SK-N-SH (cell line): ENCODE measurements around the gene PHLPP2. TPM values are rescaled to one million over a fixed set of nuclear protein-coding genes. Genes with fewer than 3 reads are reported as not detected.

ENCODE experiments used
- CTCF ChIA-PET: fragments of 300-600, 350-600 bp; formaldehyde crosslinking; extraction: SDS; loops from one replicate; lab custom pipeline; 2021; lab: Yijun Ruan, JAX
- POLR2A ChIA-PET: fragments of 350-600 bp; sonication (Branson Sonifier 250); formaldehyde crosslinking; extraction: SDS; loops from one replicate; lab custom pipeline; 2020; ENCODE audit warnings: antibody characterized with exemption, inconsistent platforms; lab: Yijun Ruan, JAX
- DNase-seq: peaks from one replicate; pipeline ENCODE4 v3.0.0; 2012
- H2AFZ ChIP-seq: fragments of 200-600 bp; sonication (generic); 2 replicates; pipeline ENCODE4 v1.8.1; 2016; ENCODE audit warnings: antibody characterized with exemption, mild to moderate bottlenecking, low read depth
- H3F3A ChIP-seq: fragments of 200-600 bp; sonication (generic); replicated peaks from 2 replicates; pipeline ENCODE3; 2016; ENCODE audit warnings: antibody characterized with exemption, mild to moderate bottlenecking; ENCODE audit not compliant: insufficient read depth
- H3K27ac ChIP-seq, 2 experiments: fragments of 200-500 bp in 1 of 2; fragments of 200-600 bp in 1 of 2; sonication (Bioruptor generic) in 1 of 2; sonication (generic), shearing (Covaris generic) in 1 of 2; 2 replicates each; pipeline versions ENCODE4 v1.5.1 to v1.6.1; 2014 to 2016; ENCODE audit warnings: low read depth in 2 of 2, inconsistent platforms in 1 of 2, low read length in 1 of 2, mild to moderate bottlenecking in 1 of 2, mixed read lengths in 1 of 2
- H3K27me3 ChIP-seq: fragments of 200-600 bp; sonication (generic), shearing (Covaris generic); 2 replicates; pipeline ENCODE4 v1.6.1; 2016; ENCODE audit warnings: mixed run types; ENCODE audit not compliant: insufficient read depth
- H3K36me3 ChIP-seq, 2 experiments: fragments of 200-500 bp in 1 of 2; fragments of 200-600 bp in 1 of 2; sonication (Bioruptor generic) in 1 of 2; sonication (generic) in 1 of 2; replicated peaks in 1 of 2; 2 replicates each; pipeline versions ENCODE3 to v1.5.1; 2014 to 2016; ENCODE audit warnings: low read length in 1 of 2, mild to moderate bottlenecking in 1 of 2; ENCODE audit not compliant: insufficient read depth in 2 of 2, control insufficient read depth in 1 of 2
- H3K4me1 ChIP-seq, 2 experiments: fragments of 200-500 bp in 1 of 2; fragments of 200-600 bp in 1 of 2; sonication (Bioruptor generic) in 1 of 2; sonication (generic), shearing (Covaris generic) in 1 of 2; 2 replicates each; pipeline versions ENCODE4 v1.5.1 to v1.6.1; 2014 to 2016; ENCODE audit warnings: low read depth in 1 of 2, low read length in 1 of 2, mixed run types in 1 of 2; ENCODE audit not compliant: insufficient read depth in 2 of 2, control insufficient read depth in 1 of 2
- H3K4me2 ChIP-seq: fragments of 200-600 bp; sonication (generic), shearing (Covaris generic); 2 replicates; pipeline ENCODE4 v1.6.1; 2017; ENCODE audit warnings: mixed run types
- H3K4me3 ChIP-seq, 2 experiments: fragments of 200-500 bp in 1 of 2; fragments of 200-600 bp in 1 of 2; sonication (Bioruptor generic) in 1 of 2; sonication (generic), shearing (Covaris generic) in 1 of 2; 2 replicates each; pipeline versions ENCODE4 v1.5.1 to v1.8.1; 2014 to 2016; ENCODE audit warnings: low read depth in 2 of 2, inconsistent platforms in 1 of 2, low read length in 1 of 2, mild to moderate bottlenecking in 1 of 2, mixed read lengths in 1 of 2, moderate library complexity in 1 of 2
- H3K79me2 ChIP-seq: fragments of 200-600 bp; sonication (generic); 2 replicates; pipeline ENCODE4 v1.8.1; 2017; ENCODE audit warnings: mild to moderate bottlenecking; ENCODE audit not compliant: insufficient read depth
- H3K9ac ChIP-seq: fragments of 200-600 bp; sonication (generic); 2 replicates; pipeline ENCODE4 v1.6.1; 2017; ENCODE audit warnings: mixed run types
- H3K9me2 ChIP-seq: fragments of 200-600 bp; sonication (generic); 2 replicates; pipeline ENCODE4 v1.6.1; 2017; ENCODE audit warnings: mixed run types
- H3K9me3 ChIP-seq: fragments of 200-600 bp; sonication (generic); 2 replicates; pipeline ENCODE4 v1.6.1; 2017; ENCODE audit warnings: mixed run types, mild to moderate bottlenecking, moderate library complexity
- H4K20me1 ChIP-seq: fragments of 200-600 bp; sonication (generic); 2 replicates; pipeline ENCODE4 v1.6.1; 2017; ENCODE audit warnings: mild to moderate bottlenecking, mixed run types; ENCODE audit not compliant: insufficient read depth
- CHD2 ChIP-seq: fragments of 150-350 bp; IDR thresholded peaks from 2 replicates; pipeline ENCODE4 v1.6.1; 2018; ENCODE audit warnings: low read length; ENCODE audit not compliant: partially characterized antibody
- ELF1 ChIP-seq: IDR thresholded peaks from 2 replicates; pipeline ENCODE4 v1.4.0; 2012
- FOXJ3 ChIP-seq: sonication (generic); formaldehyde crosslinking; IDR thresholded peaks from 2 replicates; pipeline ENCODE4 v1.5.1; 2020; ENCODE audit warnings: mild to moderate bottlenecking, missing genetic modification reagents
- GABPA ChIP-seq: IDR thresholded peaks from 2 replicates; pipeline ENCODE4 v1.4.0; 2012; ENCODE audit warnings: low read depth, mild to moderate bottlenecking
- JUND ChIP-seq: IDR thresholded peaks from 2 replicates; pipeline ENCODE4 v1.4.0; 2012
- MXI1 ChIP-seq: IDR thresholded peaks from 2 replicates; pipeline ENCODE4 v1.6.1; 2012; ENCODE audit warnings: mild to moderate bottlenecking, low read depth, low read length, improper control_type of control experiment
- NRF1 ChIP-seq: IDR thresholded peaks from 2 replicates; pipeline ENCODE4 v1.6.1; 2012; ENCODE audit warnings: low read depth, mild to moderate bottlenecking, low read length
- RCOR1 ChIP-seq: fragments of 150-350 bp; IDR thresholded peaks from 2 replicates; pipeline ENCODE4 v1.6.1; 2017; ENCODE audit warnings: antibody characterized with exemption, low read length
- RXRA ChIP-seq: IDR thresholded peaks from 2 replicates; pipeline ENCODE4 v1.4.0; 2012; ENCODE audit warnings: low read depth, mild to moderate bottlenecking, borderline replicate concordance
- SMC3 ChIP-seq: IDR thresholded peaks from 2 replicates; pipeline ENCODE4 v1.6.1; 2012; ENCODE audit warnings: low read depth, low read length, improper control_type of control experiment
- TCF12 ChIP-seq: IDR thresholded peaks from 2 replicates; pipeline ENCODE4 v1.4.0; 2012
- YY1 ChIP-seq: IDR thresholded peaks from 2 replicates; pipeline ENCODE4 v1.4.0; 2012; ENCODE audit warnings: low read depth, mild to moderate bottlenecking
- WGBS: methylation state at CpG from one replicate; pipeline ENCODE4 v1.1.6; 2017; ENCODE audit warnings: low lambda C conversion rate; 5-methylcytosine and 5-hydroxymethylcytosine counted together
- polyA plus RNA-seq, 3 experiments: library from polyadenylated mRNA; depleted of rRNA; stranded (reverse); fragments of >200 nt; gene quantifications; 2 replicates each; pipeline ENCODE4 v1.2.3, GENCODE V29; 2012
- TF ChIP-seq, protein P1 (sequence below): fragments of 200-600 bp; sonication (generic); IDR thresholded peaks from 2 replicates; pipeline ENCODE4 v1.6.1; 2017; ENCODE audit warnings: antibody characterized with exemption, mild to moderate bottlenecking, moderate library complexity
- TF ChIP-seq, protein P2 (sequence below): fragments of 150-350 bp; IDR thresholded peaks from 2 replicates; pipeline ENCODE4 v1.6.1; 2017; ENCODE audit warnings: antibody characterized with exemption, low read length, low read depth, borderline replicate concordance
- TF ChIP-seq, protein P3 (sequence below): IDR thresholded peaks from 2 replicates; pipeline ENCODE4; 2012
- TF ChIP-seq, protein P4 (sequence below): IDR thresholded peaks from 2 replicates; pipeline ENCODE4 v1.4.0; 2012; ENCODE audit warnings: low read depth, borderline replicate concordance

The PHLPP2 gene
- polyA plus RNA-seq, 1 of the 3 experiments (the other 2 are of a cell fraction): 5.5 TPM

DNA sequence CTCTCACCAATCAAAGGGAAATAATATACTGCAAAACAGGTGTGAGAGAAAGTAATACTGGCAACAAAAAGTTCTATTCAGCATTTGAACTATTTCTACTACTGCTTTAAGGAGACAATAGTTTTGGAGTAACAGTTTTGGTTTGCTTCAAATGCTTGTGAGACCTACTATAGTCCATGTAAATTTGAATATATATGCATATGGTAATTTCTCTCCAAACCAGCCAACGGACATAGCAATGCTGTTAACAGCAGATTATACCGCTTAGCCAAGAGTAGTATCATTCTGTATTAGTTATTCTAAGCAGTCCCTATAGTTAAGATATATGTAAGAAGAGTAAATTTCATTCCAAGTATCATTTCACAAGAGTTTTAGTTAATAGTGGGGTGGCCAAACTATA lies 18.5 kb downstream of the PHLPP2 start:
- Histone ChIP-seq H3K4me3 (no peak overlapping the region), H3K79me2 (peaks cover 58% of the 10 kb centered on the region), H3K27ac (no peak overlapping the region), H3F3A (peaks cover 11% of the 10 kb centered on the region), H4K20me1 (peaks cover 20% of the 10 kb centered on the region; the same call in 1 of the 2 replicates), H3K36me3 (peaks cover 8 to 20% of the 10 kb centered on the region in 2 experiments), H3K9ac (no peak overlapping the region), H3K9me2 (no peaks in the 10 kb centered on the region), H3K9me3 (no peaks in the 10 kb centered on the region), H3K27me3 (no peaks in the 10 kb centered on the region), H2AFZ (no peak overlapping the region), H3K4me2 (no peak overlapping the region), H3K4me1 (peaks cover 4 to 20% of the 10 kb centered on the region in 2 experiments; a peak in 3 of 4 replicates)
- ChIA-PET POLR2A (no interaction called here), CTCF (interaction anchor here (1.0 kb wide), 1 partner anchor 14 kb away, joined by 4 read pairs; no protein-coding TSS in a partner anchor)
- DNase-seq: no peak
- TF ChIP-seq, protein P1, sequence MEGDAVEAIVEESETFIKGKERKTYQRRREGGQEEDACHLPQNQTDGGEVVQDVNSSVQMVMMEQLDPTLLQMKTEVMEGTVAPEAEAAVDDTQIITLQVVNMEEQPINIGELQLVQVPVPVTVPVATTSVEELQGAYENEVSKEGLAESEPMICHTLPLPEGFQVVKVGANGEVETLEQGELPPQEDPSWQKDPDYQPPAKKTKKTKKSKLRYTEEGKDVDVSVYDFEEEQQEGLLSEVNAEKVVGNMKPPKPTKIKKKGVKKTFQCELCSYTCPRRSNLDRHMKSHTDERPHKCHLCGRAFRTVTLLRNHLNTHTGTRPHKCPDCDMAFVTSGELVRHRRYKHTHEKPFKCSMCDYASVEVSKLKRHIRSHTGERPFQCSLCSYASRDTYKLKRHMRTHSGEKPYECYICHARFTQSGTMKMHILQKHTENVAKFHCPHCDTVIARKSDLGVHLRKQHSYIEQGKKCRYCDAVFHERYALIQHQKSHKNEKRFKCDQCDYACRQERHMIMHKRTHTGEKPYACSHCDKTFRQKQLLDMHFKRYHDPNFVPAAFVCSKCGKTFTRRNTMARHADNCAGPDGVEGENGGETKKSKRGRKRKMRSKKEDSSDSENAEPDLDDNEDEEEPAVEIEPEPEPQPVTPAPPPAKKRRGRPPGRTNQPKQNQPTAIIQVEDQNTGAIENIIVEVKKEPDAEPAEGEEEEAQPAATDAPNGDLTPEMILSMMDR: no peak
- TF ChIP-seq, protein P2, sequence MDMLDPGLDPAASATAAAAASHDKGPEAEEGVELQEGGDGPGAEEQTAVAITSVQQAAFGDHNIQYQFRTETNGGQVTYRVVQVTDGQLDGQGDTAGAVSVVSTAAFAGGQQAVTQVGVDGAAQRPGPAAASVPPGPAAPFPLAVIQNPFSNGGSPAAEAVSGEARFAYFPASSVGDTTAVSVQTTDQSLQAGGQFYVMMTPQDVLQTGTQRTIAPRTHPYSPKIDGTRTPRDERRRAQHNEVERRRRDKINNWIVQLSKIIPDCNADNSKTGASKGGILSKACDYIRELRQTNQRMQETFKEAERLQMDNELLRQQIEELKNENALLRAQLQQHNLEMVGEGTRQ: no peak
- TF ChIP-seq TCF12: no peak
- TF ChIP-seq GABPA: no peak
- no peak for TF ChIP-seq RXRA
- TF ChIP-seq ELF1: no peak
- TF ChIP-seq CHD2: no peak
- TF ChIP-seq, protein P3, sequence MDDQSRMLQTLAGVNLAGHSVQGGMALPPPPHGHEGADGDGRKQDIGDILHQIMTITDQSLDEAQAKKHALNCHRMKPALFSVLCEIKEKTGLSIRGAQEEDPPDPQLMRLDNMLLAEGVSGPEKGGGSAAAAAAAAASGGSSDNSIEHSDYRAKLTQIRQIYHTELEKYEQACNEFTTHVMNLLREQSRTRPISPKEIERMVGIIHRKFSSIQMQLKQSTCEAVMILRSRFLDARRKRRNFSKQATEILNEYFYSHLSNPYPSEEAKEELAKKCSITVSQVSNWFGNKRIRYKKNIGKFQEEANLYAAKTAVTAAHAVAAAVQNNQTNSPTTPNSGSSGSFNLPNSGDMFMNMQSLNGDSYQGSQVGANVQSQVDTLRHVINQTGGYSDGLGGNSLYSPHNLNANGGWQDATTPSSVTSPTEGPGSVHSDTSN: no peak
- TF ChIP-seq YY1: no peak
- TF ChIP-seq, protein P4, sequence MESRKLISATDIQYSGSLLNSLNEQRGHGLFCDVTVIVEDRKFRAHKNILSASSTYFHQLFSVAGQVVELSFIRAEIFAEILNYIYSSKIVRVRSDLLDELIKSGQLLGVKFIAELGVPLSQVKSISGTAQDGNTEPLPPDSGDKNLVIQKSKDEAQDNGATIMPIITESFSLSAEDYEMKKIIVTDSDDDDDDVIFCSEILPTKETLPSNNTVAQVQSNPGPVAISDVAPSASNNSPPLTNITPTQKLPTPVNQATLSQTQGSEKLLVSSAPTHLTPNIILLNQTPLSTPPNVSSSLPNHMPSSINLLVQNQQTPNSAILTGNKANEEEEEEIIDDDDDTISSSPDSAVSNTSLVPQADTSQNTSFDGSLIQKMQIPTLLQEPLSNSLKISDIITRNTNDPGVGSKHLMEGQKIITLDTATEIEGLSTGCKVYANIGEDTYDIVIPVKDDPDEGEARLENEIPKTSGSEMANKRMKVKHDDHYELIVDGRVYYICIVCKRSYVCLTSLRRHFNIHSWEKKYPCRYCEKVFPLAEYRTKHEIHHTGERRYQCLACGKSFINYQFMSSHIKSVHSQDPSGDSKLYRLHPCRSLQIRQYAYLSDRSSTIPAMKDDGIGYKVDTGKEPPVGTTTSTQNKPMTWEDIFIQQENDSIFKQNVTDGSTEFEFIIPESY: no peak
- TF ChIP-seq FOXJ3 (CRISPR knock-in tag): no peak
- no peak for TF ChIP-seq RCOR1
- no peak for TF ChIP-seq MXI1
- TF ChIP-seq JUND: no peak
- TF ChIP-seq NRF1: no peak
- TF ChIP-seq SMC3: no peak
- 96% methylated on average over 2 of the region's 2 CpGs for WGBS
